NCI-H1694 (cell line): Measurements from ENCODE around the gene KCNJ6.
"Not testable (repeated sequence)": the region's sequence is repeated elsewhere in the genome, so short reads cannot be mapped to it uniquely, and the experiment has no call there.

Source experiments
- DNase-seq: peaks from one replicate; lab custom pipeline; 2025; lab: John Stamatoyannopoulos, UW

KCNJ6 gene

GRCh38 chr21:37673801-37674575, 242.3 kb downstream of the KCNJ6 start:
- no peak for DNase-seq

GRCh38 chr21:37671381-37671780, 244.9 kb downstream of the KCNJ6 start:
- DNase-seq, result no peak

DNA sequence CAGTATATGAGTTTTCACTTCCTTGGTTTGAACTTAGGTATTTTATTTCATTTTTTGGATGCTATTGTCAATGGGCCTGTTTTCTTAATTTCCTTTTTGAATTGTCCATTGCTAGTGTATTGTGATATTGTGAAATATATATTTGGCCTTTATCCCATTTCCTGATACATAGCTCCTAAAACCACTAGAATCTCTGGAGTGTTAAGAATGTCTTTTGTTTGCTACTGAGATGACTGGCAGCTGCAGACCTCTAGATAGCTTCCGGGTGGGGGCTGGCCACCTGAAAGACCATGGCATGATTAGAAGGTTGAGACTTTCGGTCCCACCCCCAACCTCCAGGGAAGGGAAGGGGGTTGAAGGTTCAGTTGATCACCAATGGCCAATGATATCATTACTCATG, 245.4 kb downstream of the KCNJ6 start:
- DNase-seq, result no peak

- no peak for DNase-seq
Measured at GRCh38 chr21:37669249-37669648, 247.0 kb downstream of the KCNJ6 start.

- no peak for DNase-seq
Measured at GRCh38 chr21:37668462-37669239, 247.6 kb downstream of the KCNJ6 start.

DNA sequence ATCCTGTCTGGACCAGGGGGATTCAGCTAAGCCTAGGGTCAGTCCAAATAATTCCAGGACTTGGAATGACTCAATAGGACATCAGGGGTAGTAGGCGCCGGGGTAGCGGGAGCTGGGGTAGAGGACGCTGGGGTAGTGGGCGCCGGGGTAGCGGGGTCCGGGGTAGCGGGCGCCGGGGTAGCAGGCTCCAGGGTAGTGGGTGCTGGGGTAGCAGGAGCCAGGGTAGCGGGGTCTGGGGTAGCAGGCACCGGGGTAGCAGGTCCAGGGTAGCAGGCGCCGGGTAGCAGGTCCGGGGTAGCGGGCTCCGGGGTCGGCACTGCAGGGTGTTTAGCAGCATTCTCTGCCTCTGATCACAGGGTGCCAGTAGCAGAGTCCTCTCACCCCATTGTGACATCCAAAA, 248.9 kb downstream of the KCNJ6 start:
- DNase-seq, result no peak

- no peak for DNase-seq
Measured at GRCh38 chr21:37665230-37666024, 250.8 kb downstream of the KCNJ6 start.

DNA sequence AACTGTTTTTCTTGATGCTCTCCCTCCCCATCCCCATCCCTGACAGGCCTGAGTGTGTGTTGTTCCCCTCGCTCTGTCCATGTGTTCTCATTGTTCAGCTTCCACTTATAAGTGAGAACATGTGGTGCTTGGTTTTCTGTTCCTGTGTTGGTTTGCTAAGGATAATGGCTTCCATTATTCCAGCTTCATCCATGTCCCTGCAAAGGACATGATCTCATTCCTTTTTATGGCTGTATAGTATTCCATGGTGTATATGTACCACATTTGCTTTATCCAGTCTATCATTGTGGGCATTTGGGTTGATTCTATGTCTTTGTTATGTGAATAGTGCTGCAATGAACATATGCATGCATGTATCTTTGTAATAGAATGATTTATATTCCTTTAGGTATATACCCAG, 254.0 kb downstream of the KCNJ6 start:
- DNase-seq, result not testable (repeated sequence)

DNA sequence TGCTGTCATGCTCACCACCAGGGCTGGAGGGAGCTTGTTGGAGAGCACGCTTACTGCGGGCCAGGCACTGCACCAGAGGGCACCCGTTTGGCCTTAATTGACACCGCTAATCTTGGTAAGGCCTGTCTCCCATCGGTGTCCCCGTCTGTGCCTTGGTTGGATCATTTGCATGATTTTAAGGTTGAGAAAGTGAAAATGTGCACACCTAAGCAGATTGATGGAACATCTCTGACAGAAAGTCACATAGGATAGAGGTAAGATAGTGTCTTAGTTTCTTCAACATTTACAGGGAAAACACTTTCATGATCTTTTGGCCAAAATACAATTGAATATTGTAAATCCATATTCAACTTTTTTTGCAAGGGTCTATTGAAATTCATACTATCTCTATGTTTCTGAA, 255.5 kb downstream of the KCNJ6 start:
- DNase-seq, result no peak

GRCh38 chr21:37659874-37660273, 256.4 kb downstream of the KCNJ6 start:
- no peak for DNase-seq

- no peak for DNase-seq
Measured at GRCh38 chr21:37658817-37659458, 257.3 kb downstream of the KCNJ6 start.

DNA sequence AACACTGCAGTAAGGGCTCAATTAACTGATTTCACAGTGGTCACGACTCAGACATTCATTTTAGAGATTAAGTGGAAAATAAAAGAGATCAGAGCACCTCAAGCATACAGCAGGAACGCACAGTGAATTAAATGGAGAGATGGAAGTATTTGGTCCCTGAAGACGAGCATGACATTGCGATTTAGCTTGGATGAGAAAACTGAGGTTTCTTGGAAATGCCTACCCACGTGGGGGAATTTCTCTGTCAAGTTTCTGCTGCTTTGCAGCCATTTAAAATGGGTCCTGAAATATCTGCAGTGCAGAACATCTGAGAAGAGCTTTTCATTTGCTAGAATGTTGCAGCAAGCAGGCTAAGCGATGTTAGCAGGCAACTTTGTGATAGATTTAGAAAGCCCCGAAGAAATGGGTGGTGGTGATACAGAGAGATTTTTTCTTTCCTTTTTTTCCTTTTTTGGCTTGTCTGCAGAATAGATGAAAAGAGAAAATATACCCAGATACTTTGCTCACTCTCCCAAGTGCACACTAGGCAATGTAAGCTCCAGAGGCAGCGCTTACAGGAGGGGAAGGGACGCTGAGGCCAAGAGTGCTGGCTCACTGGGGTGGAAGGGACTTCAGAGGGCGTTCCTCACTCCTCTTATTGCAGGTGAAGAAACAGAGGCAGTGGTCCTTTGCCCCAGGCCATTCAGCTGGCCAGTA, 258.0 kb downstream of the KCNJ6 start:
- DNase-seq, result no peak

GRCh38 chr21:37656899-37657298, 259.4 kb downstream of the KCNJ6 start:
- no peak for DNase-seq

- DNase-seq, result no peak
Measured at GRCh38 chr21:37655611-37656300, 260.5 kb downstream of the KCNJ6 start.

DNA sequence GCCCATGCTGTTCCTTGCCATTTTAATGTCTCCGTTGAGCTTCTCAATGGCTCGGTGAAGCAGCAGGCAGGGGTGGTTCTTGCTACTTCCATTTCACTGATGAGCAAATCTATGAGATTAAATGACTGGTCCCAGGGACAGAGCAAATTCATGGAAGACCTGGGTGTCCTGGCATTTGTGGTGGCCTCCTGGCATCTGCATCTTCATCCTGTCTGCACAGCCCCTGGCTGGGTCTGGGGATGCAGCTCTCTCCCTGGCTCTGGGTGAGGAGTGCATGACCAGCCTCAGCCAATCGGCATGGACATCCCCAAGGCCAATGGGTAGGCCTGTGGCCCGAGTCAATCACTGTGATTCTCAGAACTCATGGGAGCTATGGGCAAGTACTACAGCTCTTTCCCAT, 261.7 kb downstream of the KCNJ6 start:
- no peak for DNase-seq

DNA sequence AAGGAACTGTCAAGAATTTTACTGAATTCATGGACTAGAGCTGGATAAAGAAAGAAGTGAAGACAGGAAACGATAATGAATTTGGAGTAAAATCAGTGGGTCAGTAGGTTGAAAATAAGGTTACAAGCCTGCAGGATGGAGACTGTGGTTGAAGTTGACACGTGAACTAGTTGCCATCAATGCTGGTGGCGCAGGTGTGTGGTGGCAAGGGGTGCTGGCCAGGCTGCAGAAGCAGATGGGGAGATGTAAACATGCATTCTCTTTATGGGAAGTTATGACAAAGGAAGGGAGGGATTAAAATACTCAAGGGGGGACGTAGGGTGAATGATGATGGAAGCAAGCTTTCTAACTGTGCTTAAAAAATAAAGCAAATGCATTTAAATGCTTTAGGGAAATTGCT, 263.1 kb downstream of the KCNJ6 start:
- DNase-seq, result no peak

DNA sequence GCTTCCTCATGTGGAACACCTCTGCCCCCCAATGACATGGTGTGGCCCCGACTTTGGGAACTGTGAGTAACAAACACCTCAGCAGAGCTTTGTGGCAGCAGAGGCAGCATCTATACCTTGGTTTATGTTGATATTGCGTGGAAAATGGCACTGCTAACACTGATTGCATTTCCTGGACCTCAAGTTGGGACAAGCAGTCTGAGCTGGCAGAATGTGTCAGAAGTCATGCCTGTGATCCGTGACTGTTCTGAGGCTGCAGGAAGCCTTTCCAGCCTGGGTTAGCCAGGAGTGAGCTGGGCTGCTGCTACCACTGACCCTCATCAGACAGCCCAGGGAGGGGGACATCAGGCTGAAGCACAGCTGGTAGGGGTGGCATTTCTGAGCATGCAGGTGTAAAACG, 268.5 kb downstream of the KCNJ6 start:
- DNase-seq, result no peak

GRCh38 chr21:37646761-37647160, 269.5 kb downstream of the KCNJ6 start:
- DNase-seq, result not testable (repeated sequence)

GRCh38 chr21:37645848-37646247, 270.4 kb downstream of the KCNJ6 start:
- no peak for DNase-seq

DNA sequence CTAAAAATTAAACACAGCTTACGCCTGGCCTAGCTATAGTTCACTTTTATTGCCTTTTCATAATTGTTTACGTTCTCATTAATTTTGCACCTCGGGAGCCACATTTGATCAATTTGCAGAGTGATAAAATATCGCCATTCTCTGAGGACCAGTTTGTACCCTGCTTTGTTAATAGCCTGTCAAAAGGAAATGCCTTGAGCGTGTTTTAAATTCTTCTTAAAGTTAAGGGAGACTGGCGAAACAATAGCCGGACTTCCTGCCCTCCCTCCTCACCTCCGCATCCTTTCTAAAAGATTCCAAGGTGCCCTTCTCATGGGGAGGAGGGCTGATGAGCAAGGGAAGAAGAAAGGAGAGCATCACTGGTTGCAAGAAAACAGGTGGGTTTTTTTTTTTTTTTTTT, 271.6 kb downstream of the KCNJ6 start:
- DNase-seq, result no peak

DNA sequence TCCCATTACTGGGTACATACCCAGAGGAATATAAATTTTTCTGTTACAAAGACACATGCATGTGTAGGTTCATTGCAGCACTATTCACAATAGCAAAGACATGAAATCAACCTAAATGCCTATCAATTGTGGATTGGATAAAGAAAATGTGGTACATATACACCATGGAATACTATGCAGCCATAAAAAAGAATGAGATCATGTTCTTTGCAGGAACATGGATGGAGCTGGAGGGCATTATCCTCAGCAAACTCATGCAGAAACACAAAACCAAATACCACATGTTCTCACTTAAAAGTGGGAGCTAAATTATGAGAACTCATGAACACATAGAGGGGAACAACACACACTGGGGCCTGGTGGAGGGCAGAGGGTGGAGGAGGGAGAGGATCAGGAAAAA, 272.4 kb downstream of the KCNJ6 start:
- DNase-seq, result not testable (repeated sequence)
